Measurements from ENCODE around the gene COL26A1. TPM values are rescaled to one million over a fixed set of nuclear protein-coding genes. Genes with fewer than 3 reads are reported as not detected.

Gene COL26A1
- total RNA-seq, 1 donor from 2014 or later: not detected

DNA sequence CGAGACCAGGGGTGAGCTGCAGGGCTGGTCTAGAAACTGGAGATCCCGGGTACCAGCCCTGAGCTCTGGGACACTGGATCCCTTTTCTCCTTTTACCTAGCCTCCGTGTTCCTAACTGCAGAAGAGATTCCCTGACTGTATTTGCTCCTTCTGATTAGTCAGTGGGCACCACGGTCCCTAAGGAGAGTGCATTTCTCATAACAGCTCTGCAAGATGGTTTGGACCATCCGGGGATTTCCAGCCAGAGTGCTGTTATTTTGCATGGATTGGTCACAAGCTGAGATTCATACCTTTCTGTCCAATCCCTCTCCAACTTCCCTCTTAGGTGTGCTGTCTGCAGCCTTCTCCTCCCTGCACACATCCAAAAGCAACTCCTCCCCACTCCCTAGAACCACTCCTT is 143.9 kb downstream of the COL26A1 start:
- TF ChIP-seq CTCF (IDR thresholded peaks at IDR 0.05): no peak
- no peak overlapping the region for H3K27ac Mint-ChIP-seq
- DNase-seq: no peak
- ChIA-PET POLR2A (no interaction called here), CTCF (interaction anchor here (3.5 kb wide), 1 partner anchor 142 kb away, joined by 15 read pairs; no protein-coding TSS in a partner anchor)
- intact Hi-C loops (cut with micrococcal nuclease): loop anchor here (2.0 kb wide), 1 partner anchor 216 kb away; no protein-coding TSS in a partner anchor
- no peaks in the 10 kb centered on the region for H3K36me3 Mint-ChIP-seq (ENCODE audit: low read depth)
- peaks cover 41% of the 10 kb centered on the region for H3K4me1 Mint-ChIP-seq
- H3K4me3 Mint-ChIP-seq: no peak overlapping the region
- peaks cover 6% of the 10 kb centered on the region for H3K27me3 Mint-ChIP-seq
- H3K9me3 Mint-ChIP-seq: no peaks in the 10 kb centered on the region
- ATAC-seq (ENCODE audit: low read depth): no peak

- H3K36me3 Mint-ChIP-seq (ENCODE audit: low read depth): no peaks in the 10 kb centered on the region
- intact Hi-C loops (cut with micrococcal nuclease): loop anchor here (1.0 to 2.0 kb wide), 2 partner anchors 143 to 217 kb away; no protein-coding TSS in a partner anchor
- ChIA-PET CTCF (interaction anchor here (0.9 to 3.5 kb wide), 2 partner anchors 10 to 143 kb away, joined by 3 to 15 read pairs; no protein-coding TSS in a partner anchor), POLR2A (no interaction called here)
- no peak for DNase-seq
- no peak for ATAC-seq (ENCODE audit: low read depth)
- H3K27me3 Mint-ChIP-seq: peaks cover 8% of the 10 kb centered on the region
- H3K27ac Mint-ChIP-seq: no peak overlapping the region
- peaks cover 41% of the 10 kb centered on the region for H3K4me1 Mint-ChIP-seq
- H3K9me3 Mint-ChIP-seq: no peaks in the 10 kb centered on the region
- TF ChIP-seq CTCF (IDR thresholded peaks at IDR 0.05): no peak
- peak overlapping the region; percentile 37 for H3K4me3 Mint-ChIP-seq
Observed at GRCh38 chr7:101507327-101507726, 144.7 kb downstream of the COL26A1 start.

GRCh38 chr7:101507791-101508252 is 145.1 kb downstream of the COL26A1 start:
- H3K4me1 Mint-ChIP-seq: peaks cover 41% of the 10 kb centered on the region
- H3K36me3 Mint-ChIP-seq (ENCODE audit: low read depth): no peaks in the 10 kb centered on the region
- TF ChIP-seq CTCF (IDR thresholded peaks at IDR 0.05): peak; percentile 32
- no peak overlapping the region for H3K27ac Mint-ChIP-seq
- ChIA-PET CTCF (interaction anchor here (0.9 to 3.5 kb wide), 4 partner anchors 10 to 145 kb away, joined by 3 to 15 read pairs (median 4); partner anchors contain the start of gene COL26A1), POLR2A (no interaction called here)
- peak overlapping the region; percentile 37 for H3K4me3 Mint-ChIP-seq
- no peak for DNase-seq
- ATAC-seq (ENCODE audit: low read depth): peak; percentile 71
- intact Hi-C loops (cut with micrococcal nuclease): loop anchor here (1.0 to 2.0 kb wide), 2 partner anchors 144 to 217 kb away; no protein-coding TSS in a partner anchor
- H3K27me3 Mint-ChIP-seq: peaks cover 8% of the 10 kb centered on the region
- H3K9me3 Mint-ChIP-seq: no peaks in the 10 kb centered on the region

GRCh38 chr7:101510297-101510696 is 147.6 kb downstream of the COL26A1 start:
- intact Hi-C loops (cut with micrococcal nuclease): no loop called here
- no peak for TF ChIP-seq CTCF (IDR thresholded peaks at IDR 0.05)
- no peak overlapping the region for H3K27ac Mint-ChIP-seq
- H3K4me1 Mint-ChIP-seq: peaks cover 22% of the 10 kb centered on the region
- H3K27me3 Mint-ChIP-seq: peaks cover 12% of the 10 kb centered on the region
- no peaks in the 10 kb centered on the region for H3K36me3 Mint-ChIP-seq (ENCODE audit: low read depth)
- no peaks in the 10 kb centered on the region for H3K9me3 Mint-ChIP-seq
- DNase-seq: no peak
- ChIA-PET POLR2A (no interaction called here), CTCF (interaction anchor here (0.5 kb wide), 1 partner anchor 100 kb away, joined by 3 read pairs; no protein-coding TSS in a partner anchor)
- ATAC-seq (ENCODE audit: low read depth): no peak
- no peak overlapping the region for H3K4me3 Mint-ChIP-seq

DNA sequence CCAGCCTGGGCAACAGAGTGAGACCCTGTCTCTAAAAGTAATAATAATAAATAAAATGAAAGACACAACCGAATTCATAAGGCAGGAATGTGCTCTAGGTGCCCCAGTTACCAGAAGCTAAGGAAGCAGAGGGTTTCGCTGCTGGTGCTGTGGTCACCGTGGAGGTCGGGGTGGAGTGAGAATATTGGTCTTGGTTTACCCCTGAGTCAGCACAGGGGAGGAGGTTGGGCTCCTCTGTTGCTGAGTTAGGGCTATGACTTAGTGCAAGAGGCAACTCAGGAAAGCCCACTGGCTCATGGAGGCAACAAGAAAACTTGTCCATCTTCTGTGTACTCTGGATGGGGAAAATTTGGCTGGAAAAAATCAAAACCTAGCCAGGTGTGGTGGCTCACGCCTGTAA is 149.3 kb downstream of the COL26A1 start:
- POLR2A ChIA-PET: no interaction called here

More for the DNA sequence above, 149.3 kb downstream of the COL26A1 start:
- DNase-seq (no peak), ATAC-seq (ENCODE audit: low read depth) (no peak)
- no peak overlapping the region for H3K27ac Mint-ChIP-seq
- no peak overlapping the region for H3K4me3 Mint-ChIP-seq
- CTCF ChIA-PET: interaction anchor here (1.0 kb wide), 1 partner anchor 100 kb away, joined by 4 read pairs; no protein-coding TSS in a partner anchor
- no peaks in the 10 kb centered on the region for H3K9me3 Mint-ChIP-seq
- H3K4me1 Mint-ChIP-seq: peaks cover 12% of the 10 kb centered on the region
- intact Hi-C loops (cut with micrococcal nuclease): no loop called here
- no peaks in the 10 kb centered on the region for H3K36me3 Mint-ChIP-seq (ENCODE audit: low read depth)
- H3K27me3 Mint-ChIP-seq: peaks cover 14% of the 10 kb centered on the region
- TF ChIP-seq CTCF (IDR thresholded peaks at IDR 0.05): no peak

Data from activated B cell treated with CpG ODN at 0.5 μM for 24 hours (primary cell).